SK-N-SH treated with all-trans-retinoic acid at 6 μM for 48 hours (cell line): ENCODE results near the gene NMUR2.

Experiments used
- ATAC-seq: fragments of 200-7000 bp; cut with Tn5 transposase; 3 replicates; pipeline ENCODE4 v1.9.1; 2020; ENCODE audit warnings: mild to moderate bottlenecking, moderate library complexity
- BACH2 ChIP-seq: fragments of 250-450 bp; sonication (Bioruptor Pico); IDR thresholded peaks from 2 replicates; pipeline ENCODE4 v1.9.0; 2021; ENCODE audit warnings: mild to moderate bottlenecking, borderline replicate concordance
- CREB5 ChIP-seq: fragments of 250-450 bp; sonication (Bioruptor Pico); IDR thresholded peaks from 2 replicates; pipeline ENCODE4 v1.5.1; 2020; ENCODE audit warnings: low read depth, mild to moderate bottlenecking, moderate library complexity
- CSDC2 ChIP-seq: fragments of 250-450 bp; sonication (Bioruptor Pico); IDR thresholded peaks from 2 replicates; pipeline ENCODE4 v1.5.0; 2020; ENCODE audit warnings: mild to moderate bottlenecking, moderate library complexity
- CSRNP3 ChIP-seq: fragments of 250-450 bp; sonication (Bioruptor Pico); IDR thresholded peaks from 2 replicates; pipeline ENCODE4 v1.5.1; 2021; ENCODE audit warnings: mild to moderate bottlenecking, moderate library complexity
- ESRRG ChIP-seq: fragments of 250-450 bp; sonication (Bioruptor Pico); IDR thresholded peaks from 2 replicates; pipeline ENCODE4 v1.6.1; 2021; ENCODE audit warnings: mild to moderate bottlenecking
- GLIS3 ChIP-seq: fragments of 250-450 bp; sonication (Bioruptor Pico); IDR thresholded peaks from 2 replicates; pipeline ENCODE4 v1.5.0; 2020; ENCODE audit warnings: mild to moderate bottlenecking, moderate library complexity
- OSR1 ChIP-seq: fragments of 250-450 bp; sonication (Bioruptor Pico); IDR thresholded peaks from 2 replicates; pipeline ENCODE4 v1.8.0; 2022; ENCODE audit warnings: moderate library complexity, mild to moderate bottlenecking, inconsistent platforms
- PATZ1 ChIP-seq: fragments of 250-450 bp; sonication (Bioruptor Pico); IDR thresholded peaks from 2 replicates; pipeline ENCODE4 v1.8.0; 2020; ENCODE audit warnings: mild to moderate bottlenecking, moderate library complexity, borderline replicate concordance
- PPARA ChIP-seq: fragments of 250-450 bp; sonication (Bioruptor Pico); IDR thresholded peaks from 2 replicates; pipeline ENCODE4 v1.5.0; 2020; ENCODE audit warnings: mild to moderate bottlenecking, borderline replicate concordance
- RARB ChIP-seq: fragments of 250-450 bp; sonication (Bioruptor Pico); IDR thresholded peaks from 2 replicates; pipeline ENCODE4 v1.8.0; 2021; ENCODE audit warnings: mild to moderate bottlenecking, moderate library complexity
- SNAI2 ChIP-seq: fragments of 250-450 bp; sonication (Bioruptor Pico); IDR thresholded peaks from 2 replicates; pipeline ENCODE4 v1.5.0; 2020; ENCODE audit warnings: mild to moderate bottlenecking, moderate library complexity
- TCF4 ChIP-seq: fragments of 250-450 bp; sonication (Bioruptor Pico); IDR thresholded peaks from 2 replicates; pipeline ENCODE4 v1.8.0; 2021; ENCODE audit warnings: mild to moderate bottlenecking, moderate library complexity, borderline replicate concordance
- TOX ChIP-seq: fragments of 250-450 bp; sonication (Bioruptor Pico); IDR thresholded peaks from 2 replicates; pipeline ENCODE4 v1.8.0; 2021; ENCODE audit warnings: mild to moderate bottlenecking, moderate library complexity, borderline replicate concordance
- TSHZ2 ChIP-seq: fragments of 250-450 bp; sonication (Bioruptor Pico); IDR thresholded peaks from 2 replicates; pipeline ENCODE4 v1.5.0; 2020; ENCODE audit warnings: mild to moderate bottlenecking, moderate library complexity
- ZC3H10 ChIP-seq: fragments of 250-450 bp; sonication (Bioruptor Pico); IDR thresholded peaks from 2 replicates; pipeline ENCODE4 v1.5.1; 2021; ENCODE audit warnings: mild to moderate bottlenecking, moderate library complexity
- ZFP3 ChIP-seq: fragments of 250-450 bp; sonication (Bioruptor Pico); IDR thresholded peaks from 2 replicates; pipeline ENCODE4 v1.5.0; 2020; ENCODE audit warnings: mild to moderate bottlenecking, moderate library complexity
- ZFP30 ChIP-seq: fragments of 450-650 bp; formaldehyde crosslinking; IDR thresholded peaks from 2 replicates; pipeline ENCODE4 v1.5.0; 2022; ENCODE audit warnings: mild to moderate bottlenecking, moderate library complexity
- ZNF565 ChIP-seq: fragments of 450-650 bp; formaldehyde crosslinking; conservative IDR thresholded peaks from 2 replicates; pipeline ENCODE4 v1.5.0; 2020; ENCODE audit warnings: low read depth, mild to moderate bottlenecking, moderate library complexity
- ZNF70 ChIP-seq: fragments of 450-650 bp; formaldehyde crosslinking; IDR thresholded peaks from 2 replicates; pipeline ENCODE4 v1.5.0; 2020; ENCODE audit warnings: mild to moderate bottlenecking, moderate library complexity

Gene NMUR2

GRCh38 chr5:152380415-152381123 lies 24.5 kb downstream of the NMUR2 start:
- ATAC-seq: no peak
- no peak for TF ChIP-seq OSR1 (CRISPR knock-in tag)
- no peak for TF ChIP-seq BACH2 (CRISPR knock-in tag)
- TF ChIP-seq PATZ1: no peak

- no peak for ATAC-seq
- TF ChIP-seq RARB (no peak), CREB5 (CRISPR knock-in tag) (no peak)
These were observed 25.7 kb downstream of the NMUR2 start for GRCh38 chr5:152379331-152379730.

- ATAC-seq: no peak
- TF ChIP-seq RARB: no peak
- TF ChIP-seq GLIS3 (CRISPR knock-in tag): no peak
- no peak for TF ChIP-seq OSR1 (CRISPR knock-in tag)
- no peak for TF ChIP-seq CSDC2 (CRISPR knock-in tag)
- TF ChIP-seq ZFP3 (CRISPR knock-in tag): no peak
- no peak for TF ChIP-seq ESRRG
- TF ChIP-seq BACH2 (CRISPR knock-in tag): no peak
- TF ChIP-seq SNAI2 (CRISPR knock-in tag): no peak
- no peak for TF ChIP-seq ZNF565
- no peak for TF ChIP-seq ZC3H10 (CRISPR knock-in tag)
- TF ChIP-seq PPARA (CRISPR knock-in tag): no peak
- TF ChIP-seq ZFP30 (CRISPR knock-in tag): no peak
- no peak for TF ChIP-seq TSHZ2 (CRISPR knock-in tag)
- TF ChIP-seq TOX (CRISPR knock-in tag): no peak
- TF ChIP-seq, all 23 proteins: peak for 0
These were observed 26.3 kb downstream of the NMUR2 start for GRCh38 chr5:152378730-152379129.

GRCh38 chr5:152376886-152377285 lies 28.2 kb downstream of the NMUR2 start:
- no peak for TF ChIP-seq ZFP3 (CRISPR knock-in tag)
- no peak for TF ChIP-seq ZNF70 (CRISPR knock-in tag)
- TF ChIP-seq CSRNP3: no peak
- no peak for TF ChIP-seq CREB5 (CRISPR knock-in tag)
- TF ChIP-seq OSR1 (CRISPR knock-in tag): no peak
- no peak for TF ChIP-seq ESRRG
- TF ChIP-seq TCF4 (CRISPR knock-in tag): no peak
- TF ChIP-seq PATZ1: no peak
- TF ChIP-seq ZC3H10 (CRISPR knock-in tag): no peak
- TF ChIP-seq SNAI2 (CRISPR knock-in tag): no peak
- TF ChIP-seq RARB: no peak
- TF ChIP-seq ZNF565: no peak
- TF ChIP-seq TSHZ2 (CRISPR knock-in tag): no peak
- no peak for ATAC-seq
